ENCODE measurements around the gene CSNK2A3. TPM values are rescaled to one million over a fixed set of nuclear protein-coding genes. Genes with fewer than 3 reads are reported as not detected.

Gene CSNK2A3
- total and polyA plus RNA-seq, 2 experiments from 2014 or later = 0.91 to 4.1 TPM

GRCh38 chr11:11400121-11400520 is 47.1 kb upstream of the CSNK2A3 start (continued):
- TF ChIP-seq ZNF114 (CRISPR knock-in tag; IDR thresholded peaks at IDR 0.05) = no peak
- TF ChIP-seq POLR2AphosphoS5 (IDR thresholded peaks at IDR 0.05; ENCODE audit: low read depth) = no peak
- TF ChIP-seq NANOG (IDR thresholded peaks at IDR 0.05; ENCODE audit: borderline replicate concordance) = no peak

DNA sequence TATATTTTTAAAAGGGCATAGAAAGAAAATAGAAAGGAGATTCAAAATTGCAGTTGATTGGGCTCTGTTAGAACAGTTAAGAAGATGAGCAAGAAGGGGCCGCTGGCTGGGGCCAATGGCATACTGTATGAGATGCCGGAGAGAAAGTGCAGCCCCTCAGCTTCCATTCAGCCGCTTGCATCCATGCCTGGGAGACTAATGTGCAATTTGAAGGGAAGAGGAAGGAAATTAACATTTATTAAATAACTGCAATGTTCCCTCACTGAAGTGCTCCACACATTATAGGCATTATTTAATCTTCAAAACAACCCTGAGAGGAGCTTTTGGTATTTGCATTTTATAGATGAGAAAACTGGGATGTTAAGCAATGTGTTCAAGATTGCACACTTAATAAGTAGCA is 44.7 kb upstream of the CSNK2A3 start:
- no peak overlapping the region for H3K27ac Mint-ChIP-seq
- Histone ChIP-seq H3K79me2 (replicated peaks; ENCODE audit: insufficient read depth) (no peaks in the 10 kb centered on the region), H2AFZ (no peak overlapping the region), H4K20me1 (replicated peaks; ENCODE audit: insufficient read depth) (no peaks in the 10 kb centered on the region), H3K27me3 (ENCODE audit: insufficient read depth) (no peaks in the 10 kb centered on the region), H3F3A (replicated peaks; ENCODE audit: low read depth) (no peaks in the 10 kb centered on the region), H3K4me1 (ENCODE audit: insufficient read depth) (no peaks in the 10 kb centered on the region), H3K27ac (ENCODE audit: low read depth) (no peak overlapping the region), H3K4me3 (no peak overlapping the region), H3K4me2 (no peak overlapping the region), H3K9me2 (ENCODE audit: insufficient read depth) (no peaks in the 10 kb centered on the region), H3K36me3 (ENCODE audit: insufficient read depth) (no peaks in the 10 kb centered on the region)
- no peaks in the 10 kb centered on the region for H3K9me3 Mint-ChIP-seq
- H3K4me3 Mint-ChIP-seq = no peak overlapping the region
- H3K36me3 Mint-ChIP-seq (ENCODE audit: low read depth) = no peaks in the 10 kb centered on the region
- peaks cover 6% of the 10 kb centered on the region for H3K4me1 Mint-ChIP-seq
- ATAC-seq = no peak
- no peak for TF ChIP-seq EZH2phosphoT487 (IDR thresholded peaks at IDR 0.05; ENCODE audit: unreplicated experiment)
- no peak for TF ChIP-seq CREB1 (CRISPR knock-in tag; IDR thresholded peaks at IDR 0.05; ENCODE audit: low read depth)
- no peak for TF ChIP-seq REST (IDR thresholded peaks at IDR 0.05; ENCODE audit: unreplicated experiment)
- TF ChIP-seq, protein P1, sequence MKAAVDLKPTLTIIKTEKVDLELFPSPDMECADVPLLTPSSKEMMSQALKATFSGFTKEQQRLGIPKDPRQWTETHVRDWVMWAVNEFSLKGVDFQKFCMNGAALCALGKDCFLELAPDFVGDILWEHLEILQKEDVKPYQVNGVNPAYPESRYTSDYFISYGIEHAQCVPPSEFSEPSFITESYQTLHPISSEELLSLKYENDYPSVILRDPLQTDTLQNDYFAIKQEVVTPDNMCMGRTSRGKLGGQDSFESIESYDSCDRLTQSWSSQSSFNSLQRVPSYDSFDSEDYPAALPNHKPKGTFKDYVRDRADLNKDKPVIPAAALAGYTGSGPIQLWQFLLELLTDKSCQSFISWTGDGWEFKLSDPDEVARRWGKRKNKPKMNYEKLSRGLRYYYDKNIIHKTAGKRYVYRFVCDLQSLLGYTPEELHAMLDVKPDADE (IDR thresholded peaks at IDR 0.05) = no peak
- TF ChIP-seq JUNB (IDR thresholded peaks at IDR 0.05; ENCODE audit: unreplicated experiment) = no peak
- TF ChIP-seq POLR2AphosphoS5 (IDR thresholded peaks at IDR 0.05; ENCODE audit: low read depth) = no peak
- no peak for TF ChIP-seq ZNF114 (CRISPR knock-in tag; IDR thresholded peaks at IDR 0.05)
- no peak for TF ChIP-seq STAT1 (IDR thresholded peaks at IDR 0.05; ENCODE audit: unreplicated experiment)
- DNase-seq (ENCODE audit: low spot score) = no peak
- H3K27me3 Mint-ChIP-seq (ENCODE audit: insufficient read depth, low read depth, poor library complexity) = peaks cover 2% of the 10 kb centered on the region

GRCh38 chr11:11397036-11397415 is 44.0 kb upstream of the CSNK2A3 start:
- no peaks in the 10 kb centered on the region for H3F3A ChIP-seq (replicated peaks; ENCODE audit: low read depth)
- no peak overlapping the region for H2AFZ ChIP-seq
- Mint-ChIP-seq H3K27ac (no peak overlapping the region), H3K4me3 (no peak overlapping the region), H3K4me1 (peaks cover 6% of the 10 kb centered on the region), H3K9me3 (no peaks in the 10 kb centered on the region), H3K27me3 (ENCODE audit: insufficient read depth, low read depth, poor library complexity) (peaks cover 2% of the 10 kb centered on the region), H3K36me3 (ENCODE audit: low read depth) (no peaks in the 10 kb centered on the region)
- H3K4me3 ChIP-seq = no peak overlapping the region
- DNase-seq (ENCODE audit: low spot score) = no peak
- H3K27ac ChIP-seq (ENCODE audit: low read depth) = no peak overlapping the region
- H3K79me2 ChIP-seq (replicated peaks; ENCODE audit: insufficient read depth) = no peaks in the 10 kb centered on the region
- H3K9me2 ChIP-seq (ENCODE audit: insufficient read depth) = no peaks in the 10 kb centered on the region
- H3K36me3 ChIP-seq (ENCODE audit: insufficient read depth) = no peaks in the 10 kb centered on the region
- no peaks in the 10 kb centered on the region; the same call in 1 of the 2 replicates for H4K20me1 ChIP-seq (replicated peaks; ENCODE audit: insufficient read depth)
- H3K4me2 ChIP-seq = no peak overlapping the region
- H3K4me1 ChIP-seq (ENCODE audit: insufficient read depth) = no peaks in the 10 kb centered on the region
- ATAC-seq = no peak
- H3K27me3 ChIP-seq (ENCODE audit: insufficient read depth) = no peaks in the 10 kb centered on the region
- TF ChIP-seq CREB1 (CRISPR knock-in tag; IDR thresholded peaks at IDR 0.05; ENCODE audit: low read depth) = no peak
- no peak for TF ChIP-seq NANOG (IDR thresholded peaks at IDR 0.05; ENCODE audit: borderline replicate concordance)
- TF ChIP-seq POLR2AphosphoS5 (IDR thresholded peaks at IDR 0.05; ENCODE audit: low read depth) = no peak
- no peak for TF ChIP-seq CTCF (conservative IDR thresholded peaks at IDR 0.05; ENCODE audit: low read depth in 2 of 2)
- no peak for TF ChIP-seq REST (IDR thresholded peaks at IDR 0.05; ENCODE audit: unreplicated experiment)
- TF ChIP-seq EZH2 (IDR thresholded peaks at IDR 0.05; ENCODE audit: low read depth, unreplicated experiment) = no peak
- TF ChIP-seq, protein P1 (IDR thresholded peaks at IDR 0.05) = no peak
- no peak for TF ChIP-seq JUNB (IDR thresholded peaks at IDR 0.05; ENCODE audit: unreplicated experiment)
- TF ChIP-seq ZNF114 (CRISPR knock-in tag; IDR thresholded peaks at IDR 0.05) = no peak

Data from GM23338 (cell line).